HL-60 (cell line): ENCODE results near the gene MEP1B.

Experiments used
- DNase-seq, 2 experiments: peaks; one replicate each; pipeline ENCODE4 v3.0.0-alpha.2; 2010 to 2020; ENCODE audit warnings: low read depth in 1 of 2, low spot score in 1 of 2
- H3K27ac ChIP-seq: fragments of 250-450 bp; sonication (Bioruptor Pico); replicated peaks from 2 replicates; pipeline ENCODE4 v1.5.1; 2020; ENCODE audit warnings: mild to moderate bottlenecking, moderate library complexity
- H3K27me3 ChIP-seq: fragments of 250-450 bp; sonication (Bioruptor Pico); 2 replicates; pipeline ENCODE4 v1.5.1; 2021; ENCODE audit warnings: mild to moderate bottlenecking, moderate library complexity; ENCODE audit not compliant: insufficient read depth, poor library complexity, severe bottlenecking
- H3K4me3 ChIP-seq: replicated peaks from 2 replicates; pipeline ENCODE4 v1.5.1; 2011; ENCODE audit warnings: mild to moderate bottlenecking, control low read depth, low read length; ENCODE audit not compliant: insufficient read depth
- CTCF ChIP-seq: IDR thresholded peaks from one replicate; pipeline ENCODE4 v1.5.1; 2011; ENCODE audit warnings: low read length, control low read depth, inconsistent platforms; ENCODE audit not compliant: insufficient read depth
- GABPA ChIP-seq: IDR thresholded peaks from 2 replicates; pipeline ENCODE4 v1.6.1; 2012; ENCODE audit warnings: low read depth
- POLR2AphosphoS5 ChIP-seq: IDR thresholded peaks from 2 replicates; pipeline ENCODE4 v1.6.1; 2012; ENCODE audit warnings: low read depth
- REST ChIP-seq: IDR thresholded peaks from 2 replicates; pipeline ENCODE4 v1.6.1; 2012; ENCODE audit warnings: low read depth; ENCODE audit not compliant: insufficient replicate concordance
- SPI1 ChIP-seq: IDR thresholded peaks from 2 replicates; pipeline ENCODE4 v1.6.1; 2012; ENCODE audit warnings: low read depth, mild to moderate bottlenecking, borderline replicate concordance

MEP1B gene

GRCh38 chr18:32252141-32252860 lies 62.5 kb downstream of the MEP1B start:
- Histone ChIP-seq H3K27me3 (peaks cover 2% of the 10 kb centered on the region), H3K27ac (no peak overlapping the region), H3K4me3 (no peak overlapping the region)
- no peak for TF ChIP-seq CTCF
- TF ChIP-seq POLR2AphosphoS5 = no peak
- TF ChIP-seq REST = no peak
- no peak for TF ChIP-seq SPI1
- no peak for TF ChIP-seq GABPA
- DNase-seq = no peak

DNA sequence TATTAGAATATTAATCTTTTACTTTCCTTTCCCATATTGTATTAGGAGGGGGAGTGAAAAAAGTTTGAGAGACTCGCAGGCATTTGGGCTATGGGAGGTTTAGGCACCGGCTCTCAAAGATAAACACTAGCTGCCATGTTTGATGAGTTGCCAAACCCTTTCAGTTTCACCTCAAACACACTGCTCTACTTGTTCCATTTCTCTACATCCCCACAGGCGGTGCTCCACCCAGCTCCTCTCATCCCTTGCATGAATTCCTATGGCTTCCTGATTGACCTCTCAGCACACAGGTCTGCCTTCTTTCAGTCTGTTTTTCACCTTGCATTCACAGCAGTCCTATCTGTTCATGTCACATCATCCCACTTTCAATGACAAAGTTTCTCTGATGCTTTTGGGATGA lies 65.7 kb downstream of the MEP1B start:
- Histone ChIP-seq H3K4me3 (no peak overlapping the region), H3K27ac (no peak overlapping the region), H3K27me3 (no peaks in the 10 kb centered on the region)
- no peak for DNase-seq
- TF ChIP-seq CTCF = no peak

GRCh38 chr18:32257084-32257785 lies 67.4 kb downstream of the MEP1B start:
- Histone ChIP-seq H3K27me3 (peaks cover 3% of the 10 kb centered on the region), H3K4me3 (no peak overlapping the region), H3K27ac (no peak overlapping the region)
- DNase-seq = no peak
- TF ChIP-seq REST (no peak), SPI1 (no peak), CTCF (no peak), POLR2AphosphoS5 (no peak), GABPA (no peak)

- H3K4me3 ChIP-seq = no peak overlapping the region
- TF ChIP-seq POLR2AphosphoS5 = no peak
- no peak for TF ChIP-seq REST
- no peak for TF ChIP-seq GABPA
- TF ChIP-seq SPI1 = no peak
- TF ChIP-seq CTCF = no peak
- peaks cover 6% of the 10 kb centered on the region for H3K27me3 ChIP-seq
- H3K27ac ChIP-seq = no peak overlapping the region
- no peak for DNase-seq
Measured at GRCh38 chr18:32258148-32258547, 68.3 kb downstream of the MEP1B start.
